HG03139 (cell line): Measurements from ENCODE around the gene SPTLC2.
"Not testable (repeated sequence)": the region's sequence is repeated elsewhere in the genome, so short reads cannot be mapped to it uniquely, and the experiment has no call there.

Experiments used
- ATAC-seq: cut with Tn5 transposase; IDR thresholded peaks from one replicate; pipeline ENCODE4 v1.9.1; 2021; ENCODE audit not compliant: unreplicated experiment

SPTLC2 gene

DNA sequence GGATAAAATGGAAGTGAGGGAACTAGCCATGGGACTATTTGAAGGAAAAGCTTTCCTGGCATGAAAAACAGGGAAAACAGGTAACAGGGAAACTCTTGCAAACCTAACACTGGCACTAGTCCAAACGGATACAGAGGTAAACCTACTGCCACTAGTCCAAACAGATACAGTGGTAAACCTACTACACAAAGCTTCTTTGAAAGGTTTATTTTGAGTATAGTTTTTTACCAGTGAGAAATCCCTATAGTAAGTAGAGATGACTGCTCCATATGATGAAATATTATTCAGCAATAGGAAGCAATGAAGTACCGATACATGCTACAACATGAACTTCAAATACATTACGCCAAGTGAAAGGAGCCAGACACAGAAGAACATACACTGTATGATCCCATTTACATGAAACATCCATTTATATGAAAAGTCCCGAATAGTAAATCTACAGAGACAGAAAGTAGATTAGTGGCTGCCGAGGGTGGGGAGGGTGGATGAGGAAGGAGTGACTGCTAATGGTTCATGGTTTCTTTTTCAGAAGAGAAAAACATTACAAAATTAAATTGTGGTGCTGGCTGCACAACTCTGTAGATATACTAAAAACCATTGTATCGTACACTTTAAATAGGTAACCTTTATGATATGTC lies 25.5 kb downstream of the SPTLC2 start:
- no peak for ATAC-seq

DNA sequence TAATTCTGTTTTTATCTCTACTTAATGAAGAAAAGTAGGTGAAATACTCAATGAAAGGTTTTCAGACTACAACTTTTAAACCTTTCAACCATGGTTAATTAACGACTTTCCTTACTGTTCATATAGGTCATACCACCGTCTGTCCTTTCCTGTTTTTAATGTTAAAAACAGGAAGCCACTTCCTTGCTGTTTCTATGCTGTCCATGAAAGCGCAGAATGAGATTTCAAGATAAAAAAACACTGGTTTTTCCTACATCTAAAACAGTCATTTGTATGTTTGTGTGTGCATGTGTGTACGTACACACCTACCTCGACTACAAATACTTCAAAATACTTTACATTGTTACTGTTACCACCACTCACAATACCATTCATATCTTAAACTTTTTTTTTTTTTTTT lies 27.3 kb downstream of the SPTLC2 start:
- no peak for ATAC-seq

DNA sequence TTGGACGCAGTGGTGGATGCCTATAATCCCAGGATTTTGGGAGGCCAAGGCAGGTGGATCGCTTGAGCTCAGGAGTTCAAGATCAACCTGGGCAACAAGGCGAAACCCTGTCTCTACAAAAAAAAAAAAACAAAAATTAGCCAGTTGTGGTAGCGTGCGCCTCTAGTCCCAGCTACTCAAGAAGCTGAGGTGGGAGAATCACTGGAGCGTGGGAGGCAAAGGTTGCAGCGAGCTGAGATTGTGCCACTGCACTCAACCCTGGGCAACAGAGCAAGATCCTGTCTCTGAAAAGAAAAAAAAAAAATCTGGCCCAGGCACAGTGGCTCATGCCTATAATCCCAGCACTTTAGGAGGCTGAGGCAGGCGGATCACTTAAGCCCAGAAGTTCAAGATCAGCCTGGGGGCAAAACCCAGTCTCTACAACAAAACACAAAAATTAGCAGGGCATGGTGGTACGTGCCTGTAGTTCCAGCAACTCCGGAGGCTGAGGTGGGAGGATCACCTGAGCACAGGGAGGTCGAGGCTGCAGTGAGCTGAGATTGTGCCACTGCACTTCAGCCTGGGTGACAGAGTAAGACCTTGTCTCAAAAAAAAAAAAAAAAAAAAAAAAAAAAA lies 27.9 kb downstream of the SPTLC2 start:
- not testable (repeated sequence) for ATAC-seq

DNA sequence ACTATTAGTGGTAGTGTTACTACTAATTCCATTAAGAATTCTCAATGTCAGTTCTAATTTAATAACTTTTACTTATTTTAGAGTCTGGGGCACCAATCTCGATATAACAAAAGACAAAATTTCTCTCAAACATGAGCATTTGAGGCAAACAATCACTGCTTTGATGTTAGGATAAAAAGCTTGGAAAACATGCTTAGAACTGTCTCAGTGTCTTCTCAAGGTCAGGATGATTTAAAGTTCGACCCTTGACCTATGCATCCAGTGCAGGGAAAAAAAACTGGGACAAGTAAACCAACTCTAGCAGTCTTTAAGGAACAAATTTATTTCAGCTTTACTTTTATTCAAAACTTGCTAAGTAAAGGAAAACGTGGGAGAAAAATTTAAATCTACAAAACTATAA lies 31.1 kb downstream of the SPTLC2 start:
- no peak for ATAC-seq

DNA sequence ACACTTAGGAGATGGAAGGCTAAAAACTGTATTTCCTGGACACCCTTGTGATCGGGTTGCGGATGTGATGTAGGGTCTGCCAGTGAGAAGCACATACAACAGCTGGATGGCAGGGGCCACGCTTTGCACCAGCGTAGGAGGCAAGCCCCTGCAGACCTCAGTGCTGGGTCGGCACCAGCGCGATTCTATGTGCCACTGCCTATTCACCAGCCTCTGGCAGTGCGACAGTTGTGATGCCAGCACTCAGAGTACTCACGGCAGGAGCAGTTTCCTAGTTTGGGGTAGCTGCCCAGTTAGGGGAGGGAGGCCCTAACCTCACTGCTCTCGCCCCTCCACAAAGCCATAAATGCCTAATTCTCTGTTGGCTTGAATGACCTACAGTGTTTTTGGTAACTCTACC lies 31.6 kb downstream of the SPTLC2 start:
- no peak for ATAC-seq

DNA sequence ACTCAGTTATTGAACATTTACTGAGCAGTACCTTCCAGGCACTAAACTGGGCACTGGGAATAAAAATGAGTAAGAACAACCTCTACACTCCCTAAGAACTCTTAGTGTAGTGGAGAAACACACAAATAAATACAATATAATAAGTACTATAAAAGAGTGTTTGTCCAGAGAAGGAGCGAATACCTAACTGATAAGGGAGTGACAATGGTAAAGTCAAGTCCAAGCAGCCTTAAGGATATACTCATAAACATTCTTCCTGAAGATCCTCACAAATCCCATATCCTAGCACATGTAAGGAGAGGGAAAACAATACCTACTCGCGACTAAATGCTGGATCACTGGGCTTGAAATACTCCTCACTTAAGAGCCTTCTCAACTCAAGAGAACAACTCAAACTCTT lies 32.8 kb downstream of the SPTLC2 start:
- ATAC-seq, result no peak

DNA sequence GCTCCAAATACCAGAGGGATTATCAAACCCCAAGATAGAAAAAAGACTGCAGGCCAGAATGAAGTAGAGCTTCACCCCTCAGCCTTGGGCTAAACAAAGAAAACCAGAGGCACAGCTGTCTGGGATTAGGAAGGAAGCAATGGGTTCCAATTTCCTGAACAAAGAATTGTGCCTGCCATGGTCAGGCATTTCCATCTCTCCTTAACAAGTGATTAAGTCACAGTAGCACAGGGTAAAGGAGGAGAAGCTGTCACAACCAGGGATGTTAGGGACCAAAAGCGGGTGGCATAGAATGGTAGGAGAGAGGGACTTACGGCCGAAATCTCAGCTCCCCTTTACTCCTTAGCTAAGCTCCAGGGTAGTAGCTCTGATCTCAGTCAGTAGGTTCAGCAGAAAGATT lies 33.9 kb downstream of the SPTLC2 start:
- ATAC-seq, result no peak

DNA sequence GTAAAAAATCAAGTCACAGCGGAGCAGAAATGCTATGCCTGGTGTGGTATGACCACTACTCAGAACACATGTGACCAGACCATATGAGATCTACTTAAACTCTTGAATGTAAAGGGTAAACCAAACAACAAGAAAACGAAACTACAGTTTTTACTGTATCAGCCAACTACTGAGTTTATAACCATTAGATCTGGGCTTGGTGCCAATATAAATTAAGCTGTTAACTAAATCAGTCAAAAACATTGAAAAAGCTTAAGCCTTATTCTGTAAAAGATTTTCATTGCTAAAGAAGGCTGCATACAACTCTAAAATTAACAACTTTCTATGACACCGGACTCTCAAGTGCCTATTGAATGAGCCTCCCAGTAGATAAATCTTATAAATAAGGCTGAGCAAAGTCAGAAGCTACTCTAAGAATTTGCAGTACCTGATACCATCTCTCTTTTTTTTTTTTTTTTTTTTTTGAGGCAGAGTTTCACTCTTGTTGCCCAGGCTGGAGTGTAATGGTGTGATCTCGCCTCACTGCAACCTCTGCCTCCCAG lies 35.4 kb downstream of the SPTLC2 start:
- peak; percentile 93 for ATAC-seq

DNA sequence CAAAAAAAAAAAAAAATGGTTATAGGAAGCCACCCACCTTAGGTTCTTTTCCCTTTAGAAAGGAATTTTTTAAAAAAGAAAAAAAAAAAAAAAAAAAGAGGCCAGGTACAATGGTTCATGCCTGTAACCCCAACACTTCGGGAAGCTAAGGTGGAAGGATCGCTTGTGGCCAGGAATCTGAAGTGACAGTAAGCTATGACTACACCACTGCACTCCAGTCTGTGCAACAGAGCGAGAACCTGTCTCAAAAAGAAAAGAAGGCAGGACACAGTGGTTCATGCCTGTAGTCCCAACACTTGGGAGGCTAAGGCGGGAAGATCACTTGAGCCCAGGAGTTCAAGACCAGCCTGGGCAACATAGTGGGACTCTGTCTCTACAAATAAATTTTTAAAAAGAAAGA lies 36.0 kb downstream of the SPTLC2 start:
- no peak for ATAC-seq

DNA sequence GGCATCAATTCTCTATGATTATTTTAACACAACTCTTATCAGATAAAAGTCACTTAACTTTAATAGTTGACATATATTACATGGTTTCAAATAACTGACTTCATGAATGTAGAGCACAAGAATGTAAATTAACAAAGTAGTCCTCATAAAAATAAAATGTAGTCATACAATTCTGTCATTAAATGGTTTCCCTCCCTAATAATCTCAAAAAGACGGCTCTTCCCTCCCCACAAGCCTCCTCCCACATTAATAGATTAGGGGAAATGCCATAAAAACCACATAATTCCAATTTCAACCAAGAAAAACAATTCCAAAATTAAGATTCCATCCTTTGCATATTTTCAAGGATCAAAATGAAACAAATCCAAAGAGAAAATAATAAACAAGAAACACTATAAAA lies 36.7 kb downstream of the SPTLC2 start:
- no peak for ATAC-seq

DNA sequence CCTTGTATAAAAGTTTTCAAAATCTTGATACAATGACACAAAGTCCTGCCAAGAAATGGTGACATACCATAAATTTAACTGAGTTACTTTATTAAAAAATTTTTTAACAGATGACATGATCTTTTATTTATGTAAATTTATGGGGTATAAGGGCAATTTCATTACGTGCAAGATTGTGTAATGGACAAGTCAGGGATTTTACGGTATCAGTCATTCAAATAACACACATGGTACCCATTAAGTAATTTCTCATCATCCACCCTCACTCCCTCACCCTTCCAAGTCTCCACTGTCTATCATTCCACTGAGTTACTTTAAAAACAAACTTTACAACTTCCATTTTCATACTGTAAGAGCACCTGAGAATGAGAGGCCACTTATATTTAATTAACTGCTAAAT lies 37.4 kb downstream of the SPTLC2 start:
- ATAC-seq, result no peak

DNA sequence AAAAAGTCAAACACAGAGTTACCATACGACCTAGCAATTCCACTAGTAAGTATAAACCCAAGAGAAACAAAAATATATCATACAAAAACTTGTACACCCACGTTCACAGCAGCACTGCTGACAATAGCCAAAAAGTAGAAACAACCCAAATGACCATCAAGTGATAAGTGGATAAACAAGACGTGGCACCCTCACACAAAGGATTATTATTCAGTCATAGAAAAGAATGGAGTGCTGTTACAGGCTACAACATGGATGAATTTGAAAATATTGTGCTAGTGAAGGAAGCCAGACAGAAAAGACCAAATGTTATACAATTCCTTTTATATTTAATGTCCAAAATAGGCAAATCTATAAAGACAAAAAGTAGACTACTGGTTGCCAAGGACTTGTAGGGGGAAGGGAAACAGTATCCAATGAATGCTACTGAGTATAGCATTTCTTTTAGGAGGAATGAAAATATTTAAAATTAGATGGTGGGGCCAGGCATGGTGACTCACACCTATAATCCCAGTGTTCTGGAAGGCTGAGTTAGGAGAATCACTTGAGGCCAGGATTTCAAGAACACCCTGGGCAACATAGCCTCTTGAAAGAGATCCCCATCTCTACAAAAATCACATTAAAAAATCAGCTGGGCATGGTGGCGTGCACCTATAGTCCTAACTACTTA lies 41.9 kb downstream of the SPTLC2 start:
- ATAC-seq, result no peak

DNA sequence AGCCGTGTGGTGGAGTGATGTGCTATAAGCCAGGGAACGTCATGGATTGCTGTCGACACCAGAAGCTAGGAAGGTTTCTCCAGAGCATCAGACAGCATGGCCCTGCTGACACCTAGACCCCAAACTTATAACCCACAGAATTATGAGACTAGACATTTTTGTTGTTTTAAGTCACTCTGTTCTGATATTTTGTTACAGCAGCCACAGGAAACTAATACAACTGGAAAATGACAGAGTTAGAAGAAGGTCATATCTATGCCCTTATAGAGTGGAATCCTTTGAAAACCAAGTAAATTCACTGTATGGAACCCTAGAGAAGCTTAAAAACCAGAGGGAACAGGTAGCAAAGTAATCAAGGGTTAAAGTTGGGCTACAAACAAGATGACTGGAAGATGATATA lies 42.5 kb downstream of the SPTLC2 start:
- no peak for ATAC-seq

DNA sequence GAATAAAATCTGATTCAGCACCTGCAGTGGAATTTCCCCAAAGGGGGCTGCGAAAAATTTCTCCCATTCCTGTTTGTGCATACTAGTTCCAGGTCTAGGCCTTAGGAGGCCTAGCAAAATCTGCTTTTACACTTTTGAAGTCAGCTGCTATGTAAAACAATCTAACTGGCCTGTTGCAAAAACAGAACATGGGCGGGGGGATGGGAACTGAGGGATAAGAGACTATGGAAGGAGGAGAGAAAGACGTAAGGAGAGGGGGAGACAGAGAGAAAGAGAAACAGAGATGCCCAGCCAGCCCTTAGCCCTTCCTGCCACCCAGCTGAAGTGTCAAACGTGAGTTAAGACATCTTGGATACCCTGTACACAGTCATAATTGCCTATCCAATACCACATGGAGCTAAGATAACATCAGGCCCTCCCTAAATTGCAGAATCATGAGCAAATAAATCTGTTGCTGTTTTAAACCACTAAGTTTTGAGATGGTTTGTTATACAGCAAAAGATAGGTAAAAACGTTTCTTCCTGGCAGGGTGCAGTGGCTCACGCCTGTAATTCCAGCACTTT lies 45.6 kb downstream of the SPTLC2 start:
- no peak for ATAC-seq

DNA sequence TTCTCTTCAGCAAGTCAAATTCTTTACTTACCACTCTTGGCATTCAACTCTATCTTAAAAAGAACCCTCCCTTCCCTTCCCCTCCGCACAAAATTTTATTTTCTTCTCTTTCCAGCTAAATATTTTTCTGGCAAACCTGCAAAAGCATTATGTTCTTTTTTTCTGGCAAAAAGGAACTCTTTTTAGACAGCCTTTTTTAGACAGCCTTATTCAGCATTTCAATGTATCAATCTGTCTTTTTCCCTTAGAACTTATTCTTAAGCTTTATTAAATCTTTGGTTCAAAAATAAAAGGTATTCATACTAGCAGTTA lies 50.5 kb downstream of the SPTLC2 start:
- no peak for ATAC-seq

DNA sequence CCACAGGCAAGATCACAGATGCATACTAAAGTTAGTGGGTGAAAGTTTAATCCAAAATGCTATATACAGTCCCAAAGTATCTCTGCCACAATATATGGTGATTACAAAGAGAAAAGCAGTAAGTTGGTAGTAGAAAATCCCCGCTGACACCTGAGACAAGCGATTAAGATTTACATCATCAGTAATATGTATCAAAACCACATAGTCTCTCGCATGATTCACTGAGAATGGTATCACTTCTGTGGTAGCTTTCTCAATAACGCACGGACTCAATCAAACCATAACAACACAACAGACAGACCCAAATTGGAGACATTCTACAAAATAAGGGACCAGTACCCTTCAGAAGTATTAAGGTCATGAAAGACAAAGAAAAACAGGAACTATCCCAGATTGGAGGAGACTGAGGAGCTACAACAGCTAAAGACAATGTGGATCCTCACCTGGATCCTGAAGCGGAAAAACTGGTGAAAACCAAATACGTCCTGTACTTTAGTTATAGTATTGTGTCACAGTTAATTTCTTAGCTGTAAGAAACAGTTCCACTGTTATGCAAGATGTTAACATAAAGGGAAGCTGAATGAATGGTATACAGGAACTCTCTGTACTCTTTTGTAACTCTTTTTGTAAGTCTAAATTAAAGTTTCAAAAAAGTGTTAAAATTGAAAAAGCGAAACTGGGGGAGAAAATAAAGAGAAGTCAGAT lies 51.0 kb downstream of the SPTLC2 start:
- ATAC-seq, result no peak

DNA sequence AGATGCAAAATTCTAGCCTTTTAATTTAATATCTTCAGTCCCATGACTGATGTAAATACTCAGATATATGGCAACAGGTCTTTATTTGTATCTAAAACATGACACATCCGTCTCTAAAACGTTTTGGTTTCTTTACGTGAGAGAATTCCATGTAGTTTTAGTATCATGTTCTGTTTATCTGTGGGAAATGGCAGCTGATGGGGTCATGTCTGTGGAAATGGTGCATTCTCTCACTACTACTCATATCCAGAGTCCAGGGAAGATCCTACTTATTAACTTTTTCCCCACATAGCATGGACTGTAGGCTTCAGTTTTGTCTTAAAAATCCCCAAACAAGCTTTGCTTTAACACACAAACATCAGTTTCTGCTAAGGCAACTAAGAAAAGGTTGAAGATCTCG lies 53.8 kb downstream of the SPTLC2 start:
- ATAC-seq, result no peak

DNA sequence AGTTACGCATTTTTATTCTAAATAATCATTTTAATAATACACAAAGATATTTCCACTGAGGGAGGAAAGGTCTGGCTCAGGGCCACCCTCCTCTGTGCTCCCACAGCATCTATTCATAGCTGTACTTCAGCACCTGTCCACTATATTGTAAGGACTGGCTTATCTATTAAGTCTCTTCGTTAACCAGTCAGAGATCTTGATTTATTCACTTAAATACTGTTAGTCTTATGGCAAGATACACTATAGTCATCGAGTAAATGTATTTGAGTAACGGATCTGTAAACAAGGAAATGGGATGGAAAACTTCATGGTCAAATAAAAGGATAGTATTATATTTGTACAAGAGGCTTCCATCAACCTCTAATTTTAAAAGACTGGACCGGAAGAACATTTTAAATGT lies 54.6 kb downstream of the SPTLC2 start:
- no peak for ATAC-seq

DNA sequence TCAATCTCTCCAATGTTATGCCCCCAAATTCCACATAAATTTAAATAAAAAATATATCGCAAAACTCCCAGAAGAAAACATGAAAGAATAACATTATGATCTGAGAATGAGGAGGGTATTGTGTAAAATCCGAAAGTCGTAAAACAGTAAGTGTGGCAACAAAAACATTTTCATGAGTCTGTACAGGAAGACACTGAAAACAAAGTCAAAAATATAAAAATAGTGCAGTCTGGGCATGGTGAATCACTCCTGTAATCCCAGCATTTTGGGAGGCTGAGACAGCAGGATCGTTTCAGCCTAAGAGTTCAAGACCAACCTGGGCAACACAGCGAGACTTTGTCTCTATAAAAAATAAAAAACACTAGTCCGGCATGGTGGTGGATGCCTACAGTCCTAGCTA lies 57.1 kb downstream of the SPTLC2 start:
- no peak for ATAC-seq

DNA sequence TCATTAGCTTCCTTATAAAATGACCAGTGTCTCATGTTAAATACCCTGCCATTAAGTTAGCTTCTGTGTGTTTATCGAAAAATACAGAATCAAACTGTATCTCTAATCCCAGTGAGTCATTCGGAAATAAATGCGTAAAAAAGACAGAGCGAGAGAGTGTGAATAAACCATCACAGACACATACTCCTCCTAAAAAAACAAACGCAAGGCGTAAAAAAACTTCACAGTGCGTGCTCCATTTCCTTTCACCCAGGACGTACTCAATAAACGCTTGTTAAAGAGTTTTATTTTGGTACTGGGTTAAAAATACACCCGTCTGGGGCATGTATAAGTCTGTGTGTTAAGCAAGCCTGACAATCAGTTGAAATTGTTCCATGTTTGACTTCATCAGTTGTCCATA lies 59.0 kb downstream of the SPTLC2 start:
- no peak for ATAC-seq

DNA sequence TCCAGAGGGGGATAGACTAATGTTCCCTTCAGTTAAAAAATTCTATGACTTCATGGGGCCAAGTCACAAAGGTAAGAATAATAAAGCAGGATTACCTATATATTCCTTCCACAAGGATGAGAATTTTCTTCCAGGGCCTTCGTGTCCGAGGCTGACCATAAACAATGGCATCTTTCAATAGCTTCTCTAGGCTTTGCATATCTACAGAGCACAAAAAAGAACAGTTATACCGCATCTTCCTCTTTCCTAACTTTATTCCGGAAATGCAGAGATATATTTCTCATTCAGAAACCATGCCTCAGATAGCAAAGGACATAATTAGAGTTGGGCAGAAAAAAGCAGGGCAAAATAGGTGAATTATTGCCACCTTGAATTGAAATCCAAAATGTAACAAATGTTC lies 59.5 kb downstream of the SPTLC2 start:
- no peak for ATAC-seq
